Measurements from ENCODE around the gene MYOZ3. TPM values are rescaled to one million over a fixed set of nuclear protein-coding genes. Genes with fewer than 3 reads are reported as not detected.

Gene MYOZ3
- total RNA-seq, 1 experiment from 2014 or later: 0.10 TPM

DNA sequence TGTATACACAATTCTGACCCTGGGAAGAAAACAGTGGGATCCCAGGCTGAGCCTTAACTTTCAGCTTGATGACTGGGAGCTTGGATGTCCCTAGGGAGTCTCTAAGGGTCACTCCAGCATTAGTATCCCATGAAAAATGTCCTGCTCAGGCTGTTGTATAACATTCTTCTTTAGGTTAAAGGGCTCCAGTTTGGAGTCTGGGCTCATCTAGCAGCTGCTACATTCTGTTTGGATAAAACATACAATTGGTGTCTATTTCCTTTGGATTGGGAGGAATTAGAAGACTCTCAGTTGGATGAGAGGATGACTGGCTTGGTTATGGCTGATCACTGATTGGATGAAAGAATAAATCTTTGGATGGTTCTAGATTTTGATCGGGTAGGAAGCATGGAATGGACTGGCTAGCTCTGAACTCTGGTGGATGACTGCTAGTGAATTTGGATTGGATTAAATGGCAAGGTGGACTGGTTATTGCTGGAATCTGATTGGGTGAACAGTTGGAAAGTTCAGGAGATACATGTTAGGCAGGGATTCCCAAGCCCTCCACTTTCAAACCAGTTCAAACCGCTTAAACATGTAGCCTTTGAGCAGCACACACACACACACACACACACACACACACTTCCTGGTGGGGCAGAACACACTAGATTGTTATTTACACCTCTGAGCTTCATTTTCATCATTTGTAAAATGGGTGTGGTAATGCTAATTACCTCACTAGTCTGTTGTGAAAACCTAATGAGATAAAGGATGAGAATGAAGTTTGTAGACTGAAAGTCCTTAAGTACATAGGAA lies 7.1 kb upstream of the MYOZ3 start:
- no peak overlapping the region for H2AFZ ChIP-seq (ENCODE audit: low read depth, low read length, poor library complexity, severe bottlenecking)
- TF ChIP-seq POLR2AphosphoS5 (IDR thresholded peaks at IDR 0.05; ENCODE audit: low read depth, low read length): no peak
- TF ChIP-seq SP1 (IDR thresholded peaks at IDR 0.05; ENCODE audit: low read depth): no peak
- TF ChIP-seq, protein P1, sequence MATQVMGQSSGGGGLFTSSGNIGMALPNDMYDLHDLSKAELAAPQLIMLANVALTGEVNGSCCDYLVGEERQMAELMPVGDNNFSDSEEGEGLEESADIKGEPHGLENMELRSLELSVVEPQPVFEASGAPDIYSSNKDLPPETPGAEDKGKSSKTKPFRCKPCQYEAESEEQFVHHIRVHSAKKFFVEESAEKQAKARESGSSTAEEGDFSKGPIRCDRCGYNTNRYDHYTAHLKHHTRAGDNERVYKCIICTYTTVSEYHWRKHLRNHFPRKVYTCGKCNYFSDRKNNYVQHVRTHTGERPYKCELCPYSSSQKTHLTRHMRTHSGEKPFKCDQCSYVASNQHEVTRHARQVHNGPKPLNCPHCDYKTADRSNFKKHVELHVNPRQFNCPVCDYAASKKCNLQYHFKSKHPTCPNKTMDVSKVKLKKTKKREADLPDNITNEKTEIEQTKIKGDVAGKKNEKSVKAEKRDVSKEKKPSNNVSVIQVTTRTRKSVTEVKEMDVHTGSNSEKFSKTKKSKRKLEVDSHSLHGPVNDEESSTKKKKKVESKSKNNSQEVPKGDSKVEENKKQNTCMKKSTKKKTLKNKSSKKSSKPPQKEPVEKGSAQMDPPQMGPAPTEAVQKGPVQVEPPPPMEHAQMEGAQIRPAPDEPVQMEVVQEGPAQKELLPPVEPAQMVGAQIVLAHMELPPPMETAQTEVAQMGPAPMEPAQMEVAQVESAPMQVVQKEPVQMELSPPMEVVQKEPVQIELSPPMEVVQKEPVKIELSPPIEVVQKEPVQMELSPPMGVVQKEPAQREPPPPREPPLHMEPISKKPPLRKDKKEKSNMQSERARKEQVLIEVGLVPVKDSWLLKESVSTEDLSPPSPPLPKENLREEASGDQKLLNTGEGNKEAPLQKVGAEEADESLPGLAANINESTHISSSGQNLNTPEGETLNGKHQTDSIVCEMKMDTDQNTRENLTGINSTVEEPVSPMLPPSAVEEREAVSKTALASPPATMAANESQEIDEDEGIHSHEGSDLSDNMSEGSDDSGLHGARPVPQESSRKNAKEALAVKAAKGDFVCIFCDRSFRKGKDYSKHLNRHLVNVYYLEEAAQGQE (IDR thresholded peaks at IDR 0.05; ENCODE audit: low read depth): no peak
- no peak for TF ChIP-seq ZFX (IDR thresholded peaks at IDR 0.05)
- H3K4me2 ChIP-seq (ENCODE audit: low read length): no peak overlapping the region
- H3K27me3 ChIP-seq (ENCODE audit: insufficient read depth, low read length): no peaks in the 10 kb centered on the region
- RAD21 ChIA-PET (ENCODE audit: low non-redundant PET in 1 of 2, low total read pairs in 2 of 2, uncharacterized antibody in 2 of 2, unreplicated experiment in 2 of 2): no interaction called here
- H3K27ac ChIP-seq (ENCODE audit: low read depth, low read length): no peak overlapping the region
- H3K36me3 ChIP-seq (ENCODE audit: control insufficient read depth in 1 of 2, insufficient read depth in 2 of 2, low read length in 2 of 2): no peaks in the 10 kb centered on the region
- intact Hi-C loops (cut with micrococcal nuclease): no loop called here
- no peak for ATAC-seq
- H3K9me2 ChIP-seq (ENCODE audit: insufficient read depth): no peaks in the 10 kb centered on the region
- peaks cover 4 to 15% of the 10 kb centered on the region in 2 experiments; a peak in 3 of 4 replicates for H3K4me1 ChIP-seq (ENCODE audit: control insufficient read depth in 1 of 2, insufficient read depth in 2 of 2, low read length in 2 of 2)
- H3K79me2 ChIP-seq (ENCODE audit: insufficient read depth, low read length): no peaks in the 10 kb centered on the region
- CTCF ChIA-PET: interaction anchor here (0.8 to 1.7 kb wide), 6 partner anchors 10 to 94 kb away, joined by 3 to 5 read pairs (median 4); no protein-coding TSS in a partner anchor
- H3K4me3 ChIP-seq (replicated peaks in 1 of 2; ENCODE audit: low read depth in 1 of 2, low read length in 2 of 2): no peak overlapping the region
- H3K9ac ChIP-seq (ENCODE audit: low read length): no peak overlapping the region
- no TSS peak for BruUV-seq (replicated peaks)
- DNase-seq (ENCODE audit: low read depth, low spot score): no peak
- H3K9me3 ChIP-seq (ENCODE audit: control insufficient read depth in 1 of 2, insufficient read depth in 1 of 2, low read depth in 1 of 2, low read length in 2 of 2): no peaks in the 10 kb centered on the region
- POLR2A ChIA-PET: no interaction called here
- H4K20me1 ChIP-seq (ENCODE audit: insufficient read depth): no peaks in the 10 kb centered on the region

DNA sequence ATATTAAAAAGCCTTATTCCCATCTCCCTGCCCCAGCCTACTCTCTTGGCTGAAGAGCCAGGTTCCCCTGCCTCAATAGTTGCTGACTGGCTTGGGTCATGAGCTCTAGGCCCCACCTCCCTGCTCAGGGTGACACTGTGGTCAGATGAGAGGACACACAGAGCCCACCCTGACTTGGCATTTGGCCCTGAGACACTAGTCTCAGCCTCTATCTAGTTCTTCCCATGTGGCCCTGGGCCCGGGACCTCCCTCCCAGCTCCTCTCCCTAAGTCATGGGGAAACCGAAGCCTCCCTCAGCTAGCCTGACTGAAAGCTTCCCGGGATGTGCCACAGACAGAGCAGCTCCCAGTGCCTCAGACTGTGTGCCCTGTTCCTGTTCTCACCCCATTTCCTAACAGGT lies 5.8 kb upstream of the MYOZ3 start:
- H3K36me3 ChIP-seq (ENCODE audit: control insufficient read depth in 1 of 2, insufficient read depth in 2 of 2, low read length in 2 of 2): no peaks in the 10 kb centered on the region
- POLR2A ChIA-PET: no interaction called here
- H3K4me2 ChIP-seq (ENCODE audit: low read length): no peak overlapping the region
- no peak overlapping the region for H3K4me3 ChIP-seq (replicated peaks in 1 of 2; ENCODE audit: low read depth in 1 of 2, low read length in 2 of 2)
- RAD21 ChIA-PET (ENCODE audit: low non-redundant PET in 1 of 2, low total read pairs in 2 of 2, uncharacterized antibody in 2 of 2, unreplicated experiment in 2 of 2): no interaction called here
- no peak overlapping the region for H2AFZ ChIP-seq (ENCODE audit: low read depth, low read length, poor library complexity, severe bottlenecking)
- CTCF ChIA-PET: interaction anchor here (1.7 kb wide), 1 partner anchor 95 kb away, joined by 5 read pairs; no protein-coding TSS in a partner anchor
- H4K20me1 ChIP-seq (ENCODE audit: insufficient read depth): no peaks in the 10 kb centered on the region
- no peak for DNase-seq (ENCODE audit: low read depth, low spot score)
- peaks cover 4 to 15% of the 10 kb centered on the region in 2 experiments; a peak in 3 of 4 replicates for H3K4me1 ChIP-seq (ENCODE audit: control insufficient read depth in 1 of 2, insufficient read depth in 2 of 2, low read length in 2 of 2)
- intact Hi-C loops (cut with micrococcal nuclease): loop anchor here (5.0 kb wide), 1 partner anchor 192 kb away; the partner anchor contains the start of gene IRGM
- H3K27ac ChIP-seq (ENCODE audit: low read depth, low read length): no peak overlapping the region
- TF ChIP-seq SP1 (IDR thresholded peaks at IDR 0.05; ENCODE audit: low read depth) (no peak), EZH2 (IDR thresholded peaks at IDR 0.05) (no peak), CEBPB (IDR thresholded peaks at IDR 0.05; ENCODE audit: low read depth) (no peak), POLR2AphosphoS5 (IDR thresholded peaks at IDR 0.05; ENCODE audit: low read depth, low read length) (no peak), CBX3 (IDR thresholded peaks at IDR 0.05; ENCODE audit: low read depth) (no peak), EGR1 (IDR thresholded peaks at IDR 0.05; ENCODE audit: low read depth) (no peak), POLR2A (IDR thresholded peaks at IDR 0.05; ENCODE audit: borderline replicate concordance, extremely low read depth, insufficient read depth, insufficient read length) (no peak)
- no peaks in the 10 kb centered on the region for H3K79me2 ChIP-seq (ENCODE audit: insufficient read depth, low read length)
- BruUV-seq (replicated peaks): no TSS peak
- H3K9me3 ChIP-seq (ENCODE audit: control insufficient read depth in 1 of 2, insufficient read depth in 1 of 2, low read depth in 1 of 2, low read length in 2 of 2): no peaks in the 10 kb centered on the region
- no peaks in the 10 kb centered on the region for H3K9me2 ChIP-seq (ENCODE audit: insufficient read depth)
- ATAC-seq: no peak
- H3K9ac ChIP-seq (ENCODE audit: low read length): no peak overlapping the region
- H3K27me3 ChIP-seq (ENCODE audit: insufficient read depth, low read length): no peaks in the 10 kb centered on the region

Measured in HCT116 (cell line).